Fibroblast of skin of right quadriceps (primary cell): ENCODE data around the gene CXCL12.

ENCODE experiments used
- DNase-seq: peaks from one replicate; pipeline ENCODE4 v3.0.0-alpha.2; 2013

CXCL12 gene

DNA sequence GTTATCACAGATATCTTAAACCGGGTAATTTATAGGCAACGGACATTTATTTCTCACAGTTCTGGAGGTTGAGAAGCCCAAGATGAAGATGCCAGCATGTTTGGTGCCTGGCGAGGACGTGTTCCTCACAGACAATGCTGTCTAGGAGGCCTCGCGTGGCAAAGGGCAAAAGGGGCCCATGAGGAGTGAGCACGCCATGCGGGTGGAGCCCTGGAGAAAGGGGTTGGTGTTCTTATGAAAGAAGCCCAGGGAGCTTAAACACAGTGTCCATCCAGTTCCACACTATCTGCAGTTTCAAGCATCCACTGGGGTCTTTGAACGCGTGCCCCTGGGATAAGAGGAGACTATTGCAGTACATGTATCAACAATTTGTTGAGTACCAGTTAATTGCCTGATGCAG is 51.4 kb downstream of the CXCL12 start:
- no peak for DNase-seq

DNA sequence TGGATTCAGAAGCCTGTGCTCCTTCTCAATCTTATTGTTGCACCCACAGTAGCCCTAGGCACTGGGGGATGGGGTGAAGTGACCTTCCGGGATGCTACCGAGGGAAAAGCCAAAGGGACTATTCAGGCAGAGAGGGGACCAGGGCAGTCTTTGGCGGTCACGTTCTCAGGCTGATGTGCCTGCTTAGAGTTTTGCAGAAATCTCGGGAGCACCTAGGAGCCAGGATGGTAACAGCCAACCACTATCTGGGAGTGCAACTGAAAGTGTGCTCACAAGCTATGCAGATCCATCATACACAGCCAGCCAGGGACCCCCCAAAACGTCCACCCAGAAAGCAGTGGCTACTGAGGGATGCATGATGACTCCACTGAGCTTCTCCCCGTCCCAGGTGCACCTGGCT is 52.4 kb downstream of the CXCL12 start:
- no peak for DNase-seq

DNA sequence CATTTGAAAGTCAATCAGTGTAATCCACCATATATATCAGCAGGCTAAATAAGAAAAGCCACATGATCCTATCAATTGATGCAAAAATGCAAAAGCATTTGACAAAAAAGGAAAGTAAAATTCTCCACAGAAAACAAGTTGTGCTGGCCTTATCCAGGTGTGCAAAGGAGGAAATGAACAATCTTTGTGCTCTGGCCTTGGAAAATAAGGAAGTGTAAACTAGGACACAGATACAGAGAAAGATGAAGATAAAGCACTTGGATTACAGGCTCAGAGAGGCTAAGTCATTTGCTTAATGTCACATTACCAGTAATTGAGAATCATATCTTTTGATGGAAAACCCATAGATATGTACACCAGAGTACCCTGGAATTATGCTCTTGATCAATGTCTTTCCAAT is 54.5 kb downstream of the CXCL12 start:
- DNase-seq, result no peak

DNA sequence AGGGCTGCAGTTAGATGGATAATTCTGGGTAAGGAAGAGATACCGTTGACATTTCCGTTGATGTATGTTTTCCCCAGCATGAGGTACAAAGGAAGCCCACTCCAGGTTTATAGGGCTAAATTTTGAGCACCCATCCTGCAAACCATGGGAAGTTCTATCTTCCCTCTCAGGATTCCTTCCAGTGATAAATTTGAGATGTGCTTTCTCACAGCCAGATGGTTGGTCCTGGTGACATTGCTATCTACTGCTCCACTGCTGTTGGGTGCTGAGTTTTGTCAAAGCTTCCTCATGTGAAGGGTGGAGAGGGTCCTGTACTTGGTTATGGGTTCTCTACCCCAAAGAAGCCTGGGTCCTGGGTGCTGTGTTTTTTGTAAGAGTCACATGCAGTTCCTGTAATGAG is 57.4 kb downstream of the CXCL12 start:
- DNase-seq, result no peak
